ENCODE data around the gene THBS2. TPM values are rescaled to one million over a fixed set of nuclear protein-coding genes. Genes with fewer than 3 reads are reported as not detected.

THBS2 gene
- total and polyA plus RNA-seq, 2 donors (not counting 1 experiment from before 2014, with no cell fraction given), result 86.5 to 269 TPM

DNA sequence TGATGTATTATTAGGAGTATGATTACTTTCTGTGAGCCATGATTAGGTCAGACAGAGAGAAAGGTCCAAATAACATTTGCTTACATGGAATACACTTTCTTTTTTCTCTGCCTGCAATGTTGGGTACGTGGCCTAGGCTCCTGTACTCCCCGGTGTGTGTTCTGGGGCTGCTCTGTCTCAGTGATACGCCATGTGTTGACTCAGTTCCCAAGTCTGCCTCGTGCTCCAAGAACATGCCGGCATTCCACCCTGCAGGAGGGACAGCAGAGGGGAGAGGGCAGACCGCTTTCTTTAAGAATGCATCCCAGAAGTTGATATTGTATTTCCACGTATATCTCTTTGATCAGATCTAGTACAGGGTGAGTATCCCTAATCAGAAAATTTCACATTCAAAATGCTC, 33.3 kb upstream of the THBS2 start:
- Histone ChIP-seq H4K20me1 (ENCODE audit: control insufficient read depth, extremely low read depth, insufficient read depth, low read length) (no peaks in the 10 kb centered on the region), H3K79me2 (ENCODE audit: control insufficient read depth, insufficient read depth, low read length) (no peaks in the 10 kb centered on the region), H3K4me2 (ENCODE audit: extremely low read depth, insufficient read depth, low read length) (no peak overlapping the region), H3K4me1 (ENCODE audit: control insufficient read depth, extremely low read depth, insufficient read depth, low read length) (peaks cover 2% of the 10 kb centered on the region), H3K9ac (ENCODE audit: insufficient read depth, low read length) (no peak overlapping the region), H3K27ac (ENCODE audit: insufficient read depth, low read length) (no peak overlapping the region), H3K36me3 (ENCODE audit: control insufficient read depth, insufficient read depth, low read length) (no peaks in the 10 kb centered on the region), H3K9me3 (ENCODE audit: control insufficient read depth, insufficient read depth, low read depth, low read length) (no peaks in the 10 kb centered on the region), H3K4me3 (replicated peaks in 1 of 4; ENCODE audit: control extremely low read depth in 1 of 4, insufficient read depth in 1 of 4, low read depth in 3 of 4, low read length in 4 of 4) (no peak overlapping the region), H3K27me3 (ENCODE audit: control insufficient read depth, insufficient read depth, low read length) (no peaks in the 10 kb centered on the region), H2AFZ (ENCODE audit: low read length) (no peak overlapping the region)
- DNase-seq (ENCODE audit: low read depth in 2 of 2), result no peak
- no peak for TF ChIP-seq CTCF (conservative IDR thresholded peaks at IDR 0.05 in 1 of 2, IDR thresholded peaks at IDR 0.05 in 1 of 2; ENCODE audit: low read depth in 1 of 2, low read length in 2 of 2)
- TF ChIP-seq EZH2 (IDR thresholded peaks at IDR 0.05; ENCODE audit: low read length, missing control alignments), result no peak

DNA sequence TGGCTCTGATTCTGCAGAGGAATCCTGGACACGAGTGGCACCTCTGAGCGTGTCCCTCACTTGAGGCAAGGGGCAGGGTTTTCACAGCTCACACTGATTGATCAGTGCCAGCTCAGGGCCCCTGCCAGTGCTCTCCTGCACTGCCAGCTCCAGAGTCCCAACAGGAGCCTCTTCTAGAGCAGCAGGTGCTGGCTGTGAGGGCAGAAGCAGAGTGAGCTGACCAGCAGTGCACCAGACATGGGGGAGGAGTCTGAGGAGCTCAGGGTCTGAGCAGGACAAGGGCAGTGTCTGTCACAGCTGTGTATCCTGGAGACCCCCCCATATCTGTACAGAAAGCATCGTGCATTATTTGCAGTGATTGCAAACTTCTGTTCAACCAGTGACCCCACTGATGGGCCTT, 31.5 kb upstream of the THBS2 start:
- Histone ChIP-seq H3K27ac (ENCODE audit: insufficient read depth, low read length) (no peak overlapping the region), H3K79me2 (ENCODE audit: control insufficient read depth, insufficient read depth, low read length) (no peaks in the 10 kb centered on the region), H3K4me3 (replicated peaks in 1 of 4; ENCODE audit: control extremely low read depth in 1 of 4, insufficient read depth in 1 of 4, low read depth in 3 of 4, low read length in 4 of 4) (no peak overlapping the region), H3K9me3 (ENCODE audit: control insufficient read depth, insufficient read depth, low read depth, low read length) (no peaks in the 10 kb centered on the region), H3K27me3 (ENCODE audit: control insufficient read depth, insufficient read depth, low read length) (no peaks in the 10 kb centered on the region), H4K20me1 (ENCODE audit: control insufficient read depth, extremely low read depth, insufficient read depth, low read length) (no peaks in the 10 kb centered on the region), H3K4me2 (ENCODE audit: extremely low read depth, insufficient read depth, low read length) (no peak overlapping the region), H3K36me3 (ENCODE audit: control insufficient read depth, insufficient read depth, low read length) (no peaks in the 10 kb centered on the region), H2AFZ (ENCODE audit: low read length) (no peak overlapping the region), H3K9ac (ENCODE audit: insufficient read depth, low read length) (no peak overlapping the region), H3K4me1 (ENCODE audit: control insufficient read depth, extremely low read depth, insufficient read depth, low read length) (no peaks in the 10 kb centered on the region)
- no peak for DNase-seq (ENCODE audit: low read depth in 2 of 2)
- no peak for TF ChIP-seq EZH2 (IDR thresholded peaks at IDR 0.05; ENCODE audit: low read length, missing control alignments)
- TF ChIP-seq CTCF (conservative IDR thresholded peaks at IDR 0.05 in 1 of 2, IDR thresholded peaks at IDR 0.05 in 1 of 2; ENCODE audit: low read depth in 1 of 2, low read length in 2 of 2), result no peak

- Histone ChIP-seq H3K79me2 (ENCODE audit: control insufficient read depth, insufficient read depth, low read length) (no peaks in the 10 kb centered on the region), H4K20me1 (ENCODE audit: control insufficient read depth, extremely low read depth, insufficient read depth, low read length) (no peaks in the 10 kb centered on the region), H3K4me2 (ENCODE audit: extremely low read depth, insufficient read depth, low read length) (no peak overlapping the region), H2AFZ (ENCODE audit: low read length) (no peak overlapping the region), H3K9ac (ENCODE audit: insufficient read depth, low read length) (no peak overlapping the region), H3K4me3 (replicated peaks in 1 of 4; ENCODE audit: control extremely low read depth in 1 of 4, insufficient read depth in 1 of 4, low read depth in 3 of 4, low read length in 4 of 4) (no peak overlapping the region), H3K36me3 (ENCODE audit: control insufficient read depth, insufficient read depth, low read length) (no peaks in the 10 kb centered on the region), H3K9me3 (ENCODE audit: control insufficient read depth, insufficient read depth, low read depth, low read length) (no peaks in the 10 kb centered on the region), H3K27ac (ENCODE audit: insufficient read depth, low read length) (no peak overlapping the region), H3K4me1 (ENCODE audit: control insufficient read depth, extremely low read depth, insufficient read depth, low read length) (no peaks in the 10 kb centered on the region), H3K27me3 (ENCODE audit: control insufficient read depth, insufficient read depth, low read length) (no peaks in the 10 kb centered on the region)
- DNase-seq (ENCODE audit: low read depth in 2 of 2), result peak in 1 of 2 donors; percentile 5
- TF ChIP-seq EZH2 (IDR thresholded peaks at IDR 0.05; ENCODE audit: low read length, missing control alignments) (no peak), CTCF (conservative IDR thresholded peaks at IDR 0.05 in 1 of 2, IDR thresholded peaks at IDR 0.05 in 1 of 2; ENCODE audit: low read depth in 1 of 2, low read length in 2 of 2) (no peak)
Observed at GRCh38 chr6:169283924-169284323, 30.3 kb upstream of the THBS2 start.

All from fibroblast of lung (primary cell).